Spleen (tissue), 7 donors: ENCODE results near the gene FAM53B.

Experiments
- POLR2AphosphoS5 ChIP-seq, 3 donors: sonication (generic); formaldehyde crosslinking; IDR thresholded peaks; one replicate each; pipeline ENCODE4 v1.5.1; 2017; ENCODE audit warnings: antibody characterized with exemption in 3 of 3
- TF ChIP-seq, protein P1 (sequence below), 11 experiments: fragments of 200-600 bp in 7 of 11; fragments of 450-650 bp in 4 of 11; sonication (generic) in 4 of 11; IDR thresholded peaks in 8 of 11; conservative IDR thresholded peaks in 3 of 11; 1 replicate in 7 of 11; 2 replicates in 4 of 11; pipeline versions ENCODE4 v1.4.0 to v1.8.0; 2016 to 2021; ENCODE audit warnings: antibody characterized with exemption in 11 of 11, inconsistent platforms in 4 of 11, mild to moderate bottlenecking in 1 of 11
- donor health status: DM: no; HTN: no; CAD: no; lungs with moderate emphysema.
- donor health status: DM: no; HTN: no; CAD: no.
- donor health status: DM: no; HTN: no; CAD: no.

DNA sequence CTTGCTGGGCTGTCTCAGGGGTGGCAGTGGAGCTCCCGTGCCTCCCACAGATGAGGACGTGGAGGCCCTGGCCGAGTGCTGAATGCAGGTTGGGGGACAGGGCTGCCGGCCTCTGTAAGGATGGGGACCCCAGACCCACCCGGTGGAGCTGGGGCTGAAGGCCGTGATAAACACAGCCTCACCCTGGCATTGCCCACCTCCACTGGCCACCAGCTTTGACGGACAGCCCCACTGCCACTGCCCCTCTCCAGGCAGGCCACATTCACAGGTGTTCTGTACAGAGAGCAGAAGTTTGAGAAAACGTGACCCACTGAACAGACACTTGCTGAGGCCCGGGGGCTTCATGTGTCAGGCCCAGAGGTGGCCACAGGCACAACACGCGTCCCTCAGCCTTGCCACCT, 156.4 kb downstream of the FAM53B start:
- no peak for TF ChIP-seq POLR2AphosphoS5 (IDR thresholded peaks at IDR 0.05)
- TF ChIP-seq, protein P1, sequence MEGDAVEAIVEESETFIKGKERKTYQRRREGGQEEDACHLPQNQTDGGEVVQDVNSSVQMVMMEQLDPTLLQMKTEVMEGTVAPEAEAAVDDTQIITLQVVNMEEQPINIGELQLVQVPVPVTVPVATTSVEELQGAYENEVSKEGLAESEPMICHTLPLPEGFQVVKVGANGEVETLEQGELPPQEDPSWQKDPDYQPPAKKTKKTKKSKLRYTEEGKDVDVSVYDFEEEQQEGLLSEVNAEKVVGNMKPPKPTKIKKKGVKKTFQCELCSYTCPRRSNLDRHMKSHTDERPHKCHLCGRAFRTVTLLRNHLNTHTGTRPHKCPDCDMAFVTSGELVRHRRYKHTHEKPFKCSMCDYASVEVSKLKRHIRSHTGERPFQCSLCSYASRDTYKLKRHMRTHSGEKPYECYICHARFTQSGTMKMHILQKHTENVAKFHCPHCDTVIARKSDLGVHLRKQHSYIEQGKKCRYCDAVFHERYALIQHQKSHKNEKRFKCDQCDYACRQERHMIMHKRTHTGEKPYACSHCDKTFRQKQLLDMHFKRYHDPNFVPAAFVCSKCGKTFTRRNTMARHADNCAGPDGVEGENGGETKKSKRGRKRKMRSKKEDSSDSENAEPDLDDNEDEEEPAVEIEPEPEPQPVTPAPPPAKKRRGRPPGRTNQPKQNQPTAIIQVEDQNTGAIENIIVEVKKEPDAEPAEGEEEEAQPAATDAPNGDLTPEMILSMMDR (IDR thresholded peaks at IDR 0.05 in 8 of 11, conservative IDR thresholded peaks at IDR 0.05 in 3 of 11), result no peak
